GM23248 (cell line): ENCODE measurements around the gene FTO. TPM values are rescaled to one million over a fixed set of nuclear protein-coding genes. Genes with fewer than 3 reads are reported as not detected.

Experiments
- DNase-seq: peaks from one replicate; pipeline ENCODE4 v3.0.0-alpha.2; 2015
- H2AFZ ChIP-seq: fragments of 200-600 bp; sonication (generic); 2 replicates; pipeline ENCODE4 v1.6.1; 2016; ENCODE audit warnings: antibody characterized with exemption
- H3F3A ChIP-seq: fragments of 200-600 bp; sonication (generic); 2 replicates; pipeline ENCODE4 v1.6.1; 2016; ENCODE audit warnings: mild to moderate bottlenecking, antibody characterized with exemption, mixed run types; ENCODE audit not compliant: insufficient read depth
- H3K27ac ChIP-seq: fragments of 200-600 bp; sonication (generic); 2 replicates; pipeline ENCODE4 v1.5.1; 2016; ENCODE audit warnings: mild to moderate bottlenecking
- H3K27me3 ChIP-seq: fragments of 200-600 bp; sonication (generic); replicated peaks from 2 replicates; pipeline ENCODE4 v1.6.1; 2016; ENCODE audit warnings: mild to moderate bottlenecking; ENCODE audit not compliant: insufficient read depth
- H3K36me3 ChIP-seq: fragments of 200-600 bp; sonication (generic); 2 replicates; pipeline ENCODE4 v1.6.1; 2016; ENCODE audit warnings: low read depth, mild to moderate bottlenecking
- H3K4me1 ChIP-seq: fragments of 200-600 bp; sonication (generic); 2 replicates; pipeline ENCODE4 v1.6.1; 2016; ENCODE audit warnings: mild to moderate bottlenecking; ENCODE audit not compliant: insufficient read depth
- H3K4me2 ChIP-seq: fragments of 200-600 bp; sonication (generic); one replicate; pipeline ENCODE4 v1.6.1; 2016; ENCODE audit warnings: mild to moderate bottlenecking; ENCODE audit not compliant: unreplicated experiment
- H3K4me3 ChIP-seq: fragments of 200-600 bp; sonication (generic); 2 replicates; pipeline ENCODE4 v1.5.1; 2016; ENCODE audit warnings: mild to moderate bottlenecking
- H3K79me2 ChIP-seq: fragments of 200-600 bp; sonication (generic); 2 replicates; pipeline ENCODE4 v1.6.1; 2016; ENCODE audit warnings: mild to moderate bottlenecking; ENCODE audit not compliant: insufficient read depth
- H3K9ac ChIP-seq: fragments of 200-600 bp; sonication (generic); 2 replicates; pipeline ENCODE4 v1.6.1; 2016; ENCODE audit warnings: mild to moderate bottlenecking
- H3K9me2 ChIP-seq: fragments of 200-600 bp; sonication (generic); 2 replicates; pipeline ENCODE4 v1.6.1; 2016; ENCODE audit warnings: mixed run types, mild to moderate bottlenecking, moderate library complexity; ENCODE audit not compliant: insufficient read depth
- H3K9me3 ChIP-seq: fragments of 200-600 bp; sonication (generic); one replicate; pipeline ENCODE4 v1.6.1; 2017; ENCODE audit warnings: low read depth
- H4K20me1 ChIP-seq: fragments of 200-600 bp; sonication (generic); 2 replicates; pipeline ENCODE4 v1.6.0; 2016; ENCODE audit not compliant: insufficient read depth
- EZH2 ChIP-seq: fragments of 200-600 bp; sonication (generic); IDR thresholded peaks from 2 replicates; pipeline ENCODE4 v1.6.1; 2018; ENCODE audit warnings: antibody characterized with exemption, mild to moderate bottlenecking; ENCODE audit not compliant: insufficient read depth, poor library complexity, severe bottlenecking
- EZH2phosphoT487 ChIP-seq: fragments of 200-600 bp; sonication (generic); IDR thresholded peaks from 2 replicates; pipeline ENCODE4 v1.6.1; 2018; ENCODE audit warnings: antibody characterized with exemption, moderate library complexity, mild to moderate bottlenecking, low read depth; ENCODE audit not compliant: insufficient read depth
- WGBS, 2 experiments: methylation state at CpG; one replicate each; pipeline ENCODE4 v1.1.6; 2015 to 2017; ENCODE audit warnings: low lambda C conversion rate in 2 of 2, low coverage in 1 of 2; ENCODE audit errors: missing lambda C conversion rate in 2 of 2; 5-methylcytosine and 5-hydroxymethylcytosine counted together
- in situ Hi-C: fragments of 300-500 bp; cut with MboI; formaldehyde crosslinking; loops from 2 replicates; pipeline ENCODE4 v1.15.0; 2020
- polyA plus RNA-seq: library from polyadenylated mRNA; unstranded; fragments of >200 nt; fragmentation: Nextera tagmentation; extraction: Ambion mirVana; gene quantifications from 2 replicates; pipeline ENCODE4 v1.2.1, GENCODE V29; 2016
- total RNA-seq: library from RNA; depleted of rRNA; stranded (reverse); fragments of >200 nt; shearing (Covaris generic); gene quantifications from 2 replicates; pipeline ENCODE4 v1.2.3, GENCODE V29; 2014

Gene FTO
- total and polyA plus RNA-seq, 2 experiments from 2014 or later = 85.3 to 99.2 TPM

- H2AFZ ChIP-seq = no peak overlapping the region
- H3K9ac ChIP-seq = no peak overlapping the region
- H3K9me3 ChIP-seq = no peaks in the 10 kb centered on the region
- no peak overlapping the region for H3K4me3 ChIP-seq
- no peak overlapping the region for H3K27ac ChIP-seq
- H3K4me2 ChIP-seq = no peak overlapping the region
- H3K36me3 ChIP-seq = no peaks in the 10 kb centered on the region
- H3K9me2 ChIP-seq = no peaks in the 10 kb centered on the region
- no peaks in the 10 kb centered on the region for H3K79me2 ChIP-seq
- 93 to 97% methylated on average over 4 of the region's 4 CpGs for WGBS, 2 experiments
- TF ChIP-seq EZH2 (no peak), EZH2phosphoT487 (no peak)
- no peaks in the 10 kb centered on the region for H3K27me3 ChIP-seq
- DNase-seq = no peak
- peaks cover 13% of the 10 kb centered on the region for H3K4me1 ChIP-seq
- H4K20me1 ChIP-seq = no peaks in the 10 kb centered on the region
- in situ Hi-C loops = no loop called here
- peaks cover 19% of the 10 kb centered on the region for H3F3A ChIP-seq
Measured at GRCh38 chr16:54140788-54141136, 436.8 kb downstream of the FTO start.

- H3K9me2 ChIP-seq = no peaks in the 10 kb centered on the region
- no peaks in the 10 kb centered on the region for H3K27me3 ChIP-seq
- H3K27ac ChIP-seq = no peak overlapping the region
- H3K36me3 ChIP-seq = no peaks in the 10 kb centered on the region
- TF ChIP-seq EZH2phosphoT487 = no peak
- TF ChIP-seq EZH2 = no peak
- in situ Hi-C loops = no loop called here
- H3K9ac ChIP-seq = no peak overlapping the region
- H3K9me3 ChIP-seq = no peaks in the 10 kb centered on the region
- H4K20me1 ChIP-seq = no peaks in the 10 kb centered on the region
- no peak overlapping the region for H2AFZ ChIP-seq
- no peaks in the 10 kb centered on the region for H3F3A ChIP-seq
- H3K4me2 ChIP-seq = no peak overlapping the region
- WGBS, 2 experiments = 49 to 59% methylated on average over 4 of the region's 4 CpGs
- H3K79me2 ChIP-seq = no peaks in the 10 kb centered on the region
- no peaks in the 10 kb centered on the region for H3K4me1 ChIP-seq
- H3K4me3 ChIP-seq = no peak overlapping the region
- DNase-seq = no peak
Measured at GRCh38 chr16:54142787-54143186, 438.8 kb downstream of the FTO start.

DNA sequence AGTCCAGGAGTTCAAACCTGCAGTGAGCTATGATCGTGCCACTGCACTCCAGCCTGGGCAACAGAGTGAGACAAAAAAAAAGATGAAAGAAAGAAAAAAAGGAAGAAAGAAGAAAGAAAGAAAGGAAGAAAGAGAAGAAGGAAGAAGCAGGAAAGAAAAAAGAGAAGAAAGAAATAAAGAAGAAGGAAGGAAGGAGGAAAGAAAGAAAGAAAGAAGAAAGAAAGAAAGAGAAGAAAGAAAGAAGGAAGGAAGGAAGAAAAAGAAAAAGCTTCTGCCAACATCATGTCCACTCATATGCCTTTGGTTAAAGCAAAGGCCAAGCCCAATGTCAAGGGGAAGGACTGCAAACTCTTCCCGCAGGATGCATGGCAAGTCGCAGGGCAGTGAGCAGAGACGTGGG, 439.5 kb downstream of the FTO start:
- in situ Hi-C loops = no loop called here
- no peak for DNase-seq
- no peaks in the 10 kb centered on the region for H3K9me3 ChIP-seq
- no peak overlapping the region for H3K4me2 ChIP-seq
- no peaks in the 10 kb centered on the region for H3F3A ChIP-seq
- H3K79me2 ChIP-seq = no peaks in the 10 kb centered on the region
- no peaks in the 10 kb centered on the region for H3K27me3 ChIP-seq
- no peaks in the 10 kb centered on the region for H3K36me3 ChIP-seq
- H3K4me1 ChIP-seq = no peaks in the 10 kb centered on the region
- no peaks in the 10 kb centered on the region for H3K9me2 ChIP-seq
- H2AFZ ChIP-seq = no peak overlapping the region
- no peak overlapping the region for H3K27ac ChIP-seq
- WGBS, 2 experiments = 90 to 93% methylated on average over 4 of the region's 4 CpGs
- H3K9ac ChIP-seq = no peak overlapping the region
- no peak overlapping the region for H3K4me3 ChIP-seq
- TF ChIP-seq EZH2phosphoT487 (no peak), EZH2 (no peak)
- H4K20me1 ChIP-seq = no peaks in the 10 kb centered on the region

DNA sequence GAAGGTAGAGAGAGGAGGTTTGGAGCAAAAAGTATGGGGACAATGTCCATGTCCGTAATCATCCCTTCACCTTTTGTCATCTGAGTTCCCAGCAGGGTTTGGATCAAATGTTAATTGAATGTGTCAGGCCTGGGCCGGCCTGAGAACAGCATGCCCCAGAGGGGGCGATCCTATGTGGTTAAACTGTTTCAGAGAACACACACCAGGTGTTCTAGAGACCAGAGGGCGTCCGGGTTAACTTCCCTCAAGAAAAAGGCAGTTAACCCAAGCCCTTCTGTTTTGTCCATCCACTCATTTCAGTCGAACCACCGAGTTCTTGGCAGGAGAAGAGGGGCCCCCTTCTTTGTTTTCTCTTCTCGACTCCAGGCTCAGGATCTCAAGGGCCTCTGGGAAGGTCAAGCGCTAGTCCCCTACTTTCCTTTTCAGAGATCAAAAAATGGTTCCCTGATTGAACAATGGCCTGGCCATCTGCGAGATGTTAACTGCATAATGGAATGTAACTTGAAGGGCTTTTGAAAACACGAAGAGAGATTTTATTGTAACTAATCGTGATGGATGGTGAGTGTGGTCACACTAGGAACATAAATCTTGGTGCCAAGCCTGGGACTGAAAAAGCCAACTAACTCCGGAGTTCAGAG, 440.1 kb downstream of the FTO start:
- TF ChIP-seq EZH2phosphoT487 (no peak), EZH2 (no peak)
- H3K9me2 ChIP-seq = no peaks in the 10 kb centered on the region
- H3K36me3 ChIP-seq = no peaks in the 10 kb centered on the region
- no peak overlapping the region for H3K4me2 ChIP-seq
- no peak overlapping the region for H3K9ac ChIP-seq
- WGBS, 2 experiments = 79 to 85% methylated on average over 13 of the region's 13 CpGs
- H3K4me1 ChIP-seq = no peaks in the 10 kb centered on the region
- no peaks in the 10 kb centered on the region for H3K9me3 ChIP-seq
- H3K4me3 ChIP-seq = no peak overlapping the region
- no peaks in the 10 kb centered on the region for H3F3A ChIP-seq
- H3K27me3 ChIP-seq = no peaks in the 10 kb centered on the region
- no peak overlapping the region for H3K27ac ChIP-seq
- H4K20me1 ChIP-seq = no peaks in the 10 kb centered on the region
- in situ Hi-C loops = no loop called here
- no peaks in the 10 kb centered on the region for H3K79me2 ChIP-seq
- DNase-seq = no peak
- no peak overlapping the region for H2AFZ ChIP-seq

DNA sequence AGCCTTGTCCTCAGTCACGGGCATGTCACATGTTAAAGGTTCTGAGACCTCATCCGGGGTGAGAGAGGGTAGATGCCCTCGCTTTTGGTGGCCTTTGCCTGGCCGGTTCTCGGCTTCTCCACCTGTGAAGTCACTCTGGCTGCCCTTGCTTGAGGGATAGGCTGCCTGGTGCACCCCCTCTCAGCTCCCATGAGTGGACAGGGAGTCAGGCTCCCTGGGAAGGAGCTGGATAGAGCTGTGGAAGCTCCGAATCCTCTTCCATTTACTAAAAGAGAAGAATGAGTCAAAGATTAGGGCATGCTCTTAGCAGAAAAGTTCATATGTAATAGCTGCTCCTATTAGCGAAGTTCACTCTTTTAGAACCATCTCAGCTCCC, 440.6 kb downstream of the FTO start:
- no peaks in the 10 kb centered on the region for H3K27me3 ChIP-seq
- no peak for DNase-seq
- TF ChIP-seq EZH2phosphoT487 (no peak), EZH2 (no peak)
- no peaks in the 10 kb centered on the region for H3K79me2 ChIP-seq
- H3K9ac ChIP-seq = no peak overlapping the region
- H3F3A ChIP-seq = no peaks in the 10 kb centered on the region
- no peaks in the 10 kb centered on the region for H3K9me2 ChIP-seq
- H3K4me2 ChIP-seq = no peak overlapping the region
- H2AFZ ChIP-seq = no peak overlapping the region
- H3K4me3 ChIP-seq = no peak overlapping the region
- WGBS, 2 experiments = 83 to 89% methylated on average over 7 of the region's 7 CpGs
- in situ Hi-C loops = no loop called here
- H3K9me3 ChIP-seq = no peaks in the 10 kb centered on the region
- H3K4me1 ChIP-seq = no peaks in the 10 kb centered on the region
- H3K27ac ChIP-seq = no peak overlapping the region
- H3K36me3 ChIP-seq = no peaks in the 10 kb centered on the region
- no peaks in the 10 kb centered on the region for H4K20me1 ChIP-seq
